Skeletal muscle tissue (tissue), 4 donors: ENCODE data around the gene HOXA11. TPM values are rescaled to one million over a fixed set of nuclear protein-coding genes. Genes with fewer than 3 reads are reported as not detected.

Source experiments
- H3K27ac ChIP-seq: one replicate; pipeline ENCODE4 v1.7.0; 2013; ENCODE audit warnings: mild to moderate bottlenecking, low read depth, low read length, inconsistent platforms
- H3K27me3 ChIP-seq, 3 donors: one replicate each; pipeline ENCODE4 v1.7.0; 2013; ENCODE audit warnings: low read length in 3 of 3; ENCODE audit not compliant: control insufficient read depth in 3 of 3, insufficient read depth in 3 of 3
- H3K36me3 ChIP-seq, 3 donors: one replicate each; pipeline ENCODE4 v1.7.0; 2013; ENCODE audit warnings: low read length in 3 of 3; ENCODE audit not compliant: control insufficient read depth in 3 of 3, insufficient read depth in 3 of 3
- H3K4me1 ChIP-seq, 3 donors: one replicate each; pipeline ENCODE4 v1.7.0; 2013; ENCODE audit warnings: low read length in 3 of 3, mild to moderate bottlenecking in 3 of 3; ENCODE audit not compliant: control insufficient read depth in 3 of 3, insufficient read depth in 3 of 3
- H3K4me3 ChIP-seq, 3 donors: one replicate each; pipeline ENCODE4 v1.7.0; 2013; ENCODE audit warnings: low read length in 3 of 3
- H3K9ac ChIP-seq, 3 donors: one replicate each; pipeline ENCODE4 v1.7.0; 2013; ENCODE audit warnings: low read length in 3 of 3, mild to moderate bottlenecking in 3 of 3, moderate library complexity in 2 of 3, low read depth in 1 of 3
- H3K9me3 ChIP-seq, 3 donors: one replicate each; pipeline ENCODE4 v1.7.0; 2013; ENCODE audit warnings: low read length in 3 of 3; ENCODE audit not compliant: control insufficient read depth in 3 of 3
- total RNA-seq: library from RNA; depleted of rRNA; stranded (reverse); fragments of >200 nt; gene quantifications from one replicate; pipeline ENCODE4 v1.2.3, GENCODE V29; 2014
- donor health status: Osteomylitis.

HOXA11 gene
- total RNA-seq, 1 donor from 2014 or later = 2.1 TPM

GRCh38 chr7:27146491-27147198 is 38.4 kb downstream of the HOXA11 start:
- no peaks in the 10 kb centered on the region for H3K27me3 ChIP-seq
- peaks cover 10 to 35% (median 23%) of the 10 kb centered on the region in 3 donors for H3K36me3 ChIP-seq
- H3K9ac ChIP-seq = peak overlapping the region in 1 of 3 donors; percentile 62
- peak overlapping the region; percentile 71 for H3K27ac ChIP-seq
- H3K4me1 ChIP-seq = peaks cover 40 to 46% (median 46%) of the 10 kb centered on the region in 3 donors
- peak overlapping the region; percentile 59 to 98 (median 72) for H3K4me3 ChIP-seq
- H3K9me3 ChIP-seq = no peaks in the 10 kb centered on the region

- Histone ChIP-seq H3K4me1 (peaks cover 33 to 40% (median 39%) of the 10 kb centered on the region in 3 donors), H3K27me3 (no peaks in the 10 kb centered on the region), H3K9me3 (no peaks in the 10 kb centered on the region), H3K36me3 (peaks cover 16 to 41% (median 25%) of the 10 kb centered on the region in 3 donors), H3K9ac (no peak overlapping the region), H3K27ac (no peak overlapping the region), H3K4me3 (no peak overlapping the region)
Measured at GRCh38 chr7:27145914-27146412, 39.1 kb downstream of the HOXA11 start.

- Histone ChIP-seq H3K4me1 (peaks cover 30 to 37% (median 35%) of the 10 kb centered on the region in 3 donors), H3K9me3 (no peaks in the 10 kb centered on the region), H3K36me3 (peaks cover 17 to 44% (median 27%) of the 10 kb centered on the region in 3 donors), H3K9ac (no peak overlapping the region), H3K27ac (no peak overlapping the region), H3K4me3 (no peak overlapping the region), H3K27me3 (no peaks in the 10 kb centered on the region)
Measured at GRCh38 chr7:27145165-27145913, 39.7 kb downstream of the HOXA11 start.

GRCh38 chr7:27144781-27145164 is 40.3 kb downstream of the HOXA11 start:
- H3K9ac ChIP-seq = no peak overlapping the region
- H3K4me1 ChIP-seq = peaks cover 26 to 31% (median 30%) of the 10 kb centered on the region in 3 donors
- H3K27ac ChIP-seq = no peak overlapping the region
- no peaks in the 10 kb centered on the region for H3K9me3 ChIP-seq
- peaks cover 17 to 44% (median 27%) of the 10 kb centered on the region in 3 donors for H3K36me3 ChIP-seq
- H3K27me3 ChIP-seq = no peaks in the 10 kb centered on the region
- no peak overlapping the region for H3K4me3 ChIP-seq

- H3K4me3 ChIP-seq = no peak overlapping the region
- H3K9me3 ChIP-seq = no peaks in the 10 kb centered on the region
- no peak overlapping the region for H3K27ac ChIP-seq
- peaks cover 23 to 26% (median 25%) of the 10 kb centered on the region in 3 donors for H3K4me1 ChIP-seq
- no peaks in the 10 kb centered on the region for H3K27me3 ChIP-seq
- H3K9ac ChIP-seq = no peak overlapping the region
- H3K36me3 ChIP-seq = peaks cover 17 to 46% (median 28%) of the 10 kb centered on the region in 3 donors
Measured at GRCh38 chr7:27143950-27144780, 40.9 kb downstream of the HOXA11 start.

GRCh38 chr7:27143023-27143949 is 41.7 kb downstream of the HOXA11 start, which contains the start of gene HOXA5:
Gene HOXA5, minus strand, starts transcription at chr7:27143681. Its CDS starts 74 bp downstream, at chr7:27143607.
- peaks cover 17 to 49% (median 28%) of the 10 kb centered on the region in 3 donors for H3K36me3 ChIP-seq
- no peaks in the 10 kb centered on the region for H3K27me3 ChIP-seq
- peaks cover 14 to 21% (median 17%) of the 10 kb centered on the region in 3 donors for H3K4me1 ChIP-seq
- peak within 1 kb of the TSS; percentile 49 to 63 (median 61) for H3K4me3 ChIP-seq
- no peaks in the 10 kb centered on the region for H3K9me3 ChIP-seq
- H3K27ac ChIP-seq = no peak within 1 kb of the TSS
- H3K9ac ChIP-seq = peak within 1 kb of the TSS in 1 of 3 donors; percentile 60

- Histone ChIP-seq H3K9me3 (no peaks in the 10 kb centered on the region), H3K27ac (no peak overlapping the region), H3K9ac (peak overlapping the region in 1 of 3 donors; percentile 60), H3K27me3 (no peaks in the 10 kb centered on the region), H3K4me1 (peaks cover 10 to 18% (median 14%) of the 10 kb centered on the region in 3 donors), H3K4me3 (peak overlapping the region; percentile 49 to 63 (median 61)), H3K36me3 (peaks cover 17 to 49% (median 28%) of the 10 kb centered on the region in 3 donors)
Measured at GRCh38 chr7:27142580-27143022, 42.4 kb downstream of the HOXA11 start.

- Histone ChIP-seq H3K4me3 (peak overlapping the region; percentile 29 to 61 (median 49)), H3K36me3 (peaks cover 17 to 49% (median 28%) of the 10 kb centered on the region in 3 donors), H3K9me3 (no peaks in the 10 kb centered on the region), H3K27me3 (no peaks in the 10 kb centered on the region), H3K27ac (no peak overlapping the region), H3K9ac (peak overlapping the region in 1 of 3 donors; percentile 60), H3K4me1 (peaks cover 7 to 14% (median 9%) of the 10 kb centered on the region in 3 donors)
Measured at GRCh38 chr7:27141923-27142579, 43.0 kb downstream of the HOXA11 start.
